ENCODE data around the gene ZSWIM5.
A peak's percentile ranks its signal among the peaks of the same experiment; 100 is the strongest.

The ZSWIM5 gene

DNA sequence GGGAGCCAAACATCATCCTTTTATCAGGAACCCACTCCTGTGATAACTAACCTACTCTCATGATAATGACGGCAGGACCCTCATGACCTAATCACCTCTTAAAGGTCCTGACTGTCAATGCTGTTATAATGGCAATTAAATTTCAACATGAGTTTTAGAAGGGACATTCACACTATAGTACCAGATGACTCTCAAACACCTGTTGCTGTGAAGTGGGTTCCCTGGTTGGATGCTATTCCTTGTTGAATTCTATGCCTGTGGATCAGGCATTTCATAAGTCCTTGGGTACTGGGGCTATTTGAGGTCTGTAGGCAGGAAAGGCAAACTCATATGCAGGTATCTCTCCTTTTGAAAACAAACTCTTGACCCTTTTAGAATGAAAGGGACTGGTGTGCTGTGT lies 7.5 kb upstream of the ZSWIM5 start:
- no peak for DNase-seq (ENCODE audit: extremely low read depth, insufficient read length)
- TF ChIP-seq, protein P1, sequence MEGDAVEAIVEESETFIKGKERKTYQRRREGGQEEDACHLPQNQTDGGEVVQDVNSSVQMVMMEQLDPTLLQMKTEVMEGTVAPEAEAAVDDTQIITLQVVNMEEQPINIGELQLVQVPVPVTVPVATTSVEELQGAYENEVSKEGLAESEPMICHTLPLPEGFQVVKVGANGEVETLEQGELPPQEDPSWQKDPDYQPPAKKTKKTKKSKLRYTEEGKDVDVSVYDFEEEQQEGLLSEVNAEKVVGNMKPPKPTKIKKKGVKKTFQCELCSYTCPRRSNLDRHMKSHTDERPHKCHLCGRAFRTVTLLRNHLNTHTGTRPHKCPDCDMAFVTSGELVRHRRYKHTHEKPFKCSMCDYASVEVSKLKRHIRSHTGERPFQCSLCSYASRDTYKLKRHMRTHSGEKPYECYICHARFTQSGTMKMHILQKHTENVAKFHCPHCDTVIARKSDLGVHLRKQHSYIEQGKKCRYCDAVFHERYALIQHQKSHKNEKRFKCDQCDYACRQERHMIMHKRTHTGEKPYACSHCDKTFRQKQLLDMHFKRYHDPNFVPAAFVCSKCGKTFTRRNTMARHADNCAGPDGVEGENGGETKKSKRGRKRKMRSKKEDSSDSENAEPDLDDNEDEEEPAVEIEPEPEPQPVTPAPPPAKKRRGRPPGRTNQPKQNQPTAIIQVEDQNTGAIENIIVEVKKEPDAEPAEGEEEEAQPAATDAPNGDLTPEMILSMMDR (IDR thresholded peaks at IDR 0.05; ENCODE audit: insufficient read depth, low read length, poor library complexity, severe bottlenecking): no peak

DNA sequence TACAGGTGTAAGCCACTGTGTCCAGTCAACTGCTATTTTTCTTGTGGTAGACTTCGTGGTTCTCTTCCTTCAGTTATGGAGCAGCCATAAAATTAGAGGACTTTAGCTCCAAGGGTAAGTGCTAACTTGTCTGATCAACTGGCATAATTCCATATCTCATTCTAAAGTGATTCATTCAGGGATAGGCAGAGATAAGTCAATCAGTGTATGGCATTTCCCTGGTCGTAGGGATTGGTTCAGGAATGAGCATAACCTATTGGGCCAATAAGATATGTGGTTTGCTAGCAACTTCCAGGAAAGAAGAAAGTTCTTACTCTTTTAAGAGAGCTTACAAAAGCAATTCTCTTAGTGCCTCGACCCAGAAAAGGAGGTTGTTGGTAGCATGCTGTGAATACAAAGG lies 4.7 kb upstream of the ZSWIM5 start:
- TF ChIP-seq, protein P1 (IDR thresholded peaks at IDR 0.05; ENCODE audit: insufficient read depth, low read length, poor library complexity, severe bottlenecking): no peak
- Histone ChIP-seq H3K36me3 (ENCODE audit: control insufficient read depth, insufficient read depth, low read length) (no peaks in the 10 kb centered on the region), H3K27me3 (replicated peaks; ENCODE audit: control insufficient read depth, insufficient read depth, low read length) (no peaks in the 10 kb centered on the region; the same call in 1 of the 2 replicates), H3K4me3 (replicated peaks; ENCODE audit: low read depth, low read length) (no peak overlapping the region)
- no peak for DNase-seq (ENCODE audit: extremely low read depth, insufficient read length)

More for the DNA sequence above, 7.5 kb upstream of the ZSWIM5 start:
- no peaks in the 10 kb centered on the region for H3K36me3 ChIP-seq (ENCODE audit: control insufficient read depth, insufficient read depth, low read length)
- no peak overlapping the region for H3K4me3 ChIP-seq (replicated peaks; ENCODE audit: low read depth, low read length)
- no peaks in the 10 kb centered on the region; the same call in 1 of the 2 replicates for H3K27me3 ChIP-seq (replicated peaks; ENCODE audit: control insufficient read depth, insufficient read depth, low read length)

DNA sequence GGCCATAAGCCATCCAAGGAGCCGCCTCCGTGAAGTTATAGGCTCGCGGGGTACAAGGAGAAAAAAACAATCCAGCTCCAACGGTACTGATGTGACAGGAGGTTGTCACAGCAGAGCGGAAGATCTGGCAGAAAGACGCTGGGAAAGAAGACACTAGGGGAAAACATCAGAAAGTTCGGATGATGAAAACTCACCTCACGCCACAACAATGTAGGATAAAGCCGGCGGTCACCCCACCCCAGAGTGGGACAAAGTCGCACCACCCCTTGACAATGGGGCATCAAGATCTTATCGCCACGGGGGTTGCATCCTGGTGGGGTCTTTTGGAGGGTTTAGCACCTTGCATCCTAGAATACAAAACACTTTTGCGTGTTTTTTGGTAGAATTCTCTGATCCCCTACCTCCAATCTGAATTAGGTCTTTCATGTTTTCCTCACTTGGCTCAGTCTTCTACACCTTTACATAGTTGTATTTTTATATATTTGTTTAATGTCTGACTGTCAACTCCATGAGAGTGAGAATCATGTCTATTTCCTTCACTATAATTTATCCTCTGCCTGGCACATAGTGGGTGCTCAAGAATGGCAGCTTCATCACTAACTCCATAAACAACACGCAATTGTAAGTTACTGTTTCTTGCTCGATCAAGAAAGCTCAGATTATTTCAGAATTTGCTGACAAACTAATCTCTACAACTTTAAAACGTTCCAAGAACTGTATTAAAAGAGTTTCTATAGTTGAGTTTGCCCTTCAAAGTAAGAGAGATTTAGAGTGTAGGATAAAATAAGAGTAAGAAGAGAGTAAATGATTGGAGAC lies 611 bp upstream of the ZSWIM5 start:
- Histone ChIP-seq H3K4me3 (replicated peaks; ENCODE audit: low read depth, low read length) (peak overlapping the region; percentile 58), H3K36me3 (ENCODE audit: control insufficient read depth, insufficient read depth, low read length) (no peaks in the 10 kb centered on the region), H3K27me3 (replicated peaks; ENCODE audit: control insufficient read depth, insufficient read depth, low read length) (no peaks in the 10 kb centered on the region; the same call in 1 of the 2 replicates)
- TF ChIP-seq, protein P1 (IDR thresholded peaks at IDR 0.05; ENCODE audit: insufficient read depth, low read length, poor library complexity, severe bottlenecking): no peak
- no peak for DNase-seq (ENCODE audit: extremely low read depth, insufficient read length)

DNA sequence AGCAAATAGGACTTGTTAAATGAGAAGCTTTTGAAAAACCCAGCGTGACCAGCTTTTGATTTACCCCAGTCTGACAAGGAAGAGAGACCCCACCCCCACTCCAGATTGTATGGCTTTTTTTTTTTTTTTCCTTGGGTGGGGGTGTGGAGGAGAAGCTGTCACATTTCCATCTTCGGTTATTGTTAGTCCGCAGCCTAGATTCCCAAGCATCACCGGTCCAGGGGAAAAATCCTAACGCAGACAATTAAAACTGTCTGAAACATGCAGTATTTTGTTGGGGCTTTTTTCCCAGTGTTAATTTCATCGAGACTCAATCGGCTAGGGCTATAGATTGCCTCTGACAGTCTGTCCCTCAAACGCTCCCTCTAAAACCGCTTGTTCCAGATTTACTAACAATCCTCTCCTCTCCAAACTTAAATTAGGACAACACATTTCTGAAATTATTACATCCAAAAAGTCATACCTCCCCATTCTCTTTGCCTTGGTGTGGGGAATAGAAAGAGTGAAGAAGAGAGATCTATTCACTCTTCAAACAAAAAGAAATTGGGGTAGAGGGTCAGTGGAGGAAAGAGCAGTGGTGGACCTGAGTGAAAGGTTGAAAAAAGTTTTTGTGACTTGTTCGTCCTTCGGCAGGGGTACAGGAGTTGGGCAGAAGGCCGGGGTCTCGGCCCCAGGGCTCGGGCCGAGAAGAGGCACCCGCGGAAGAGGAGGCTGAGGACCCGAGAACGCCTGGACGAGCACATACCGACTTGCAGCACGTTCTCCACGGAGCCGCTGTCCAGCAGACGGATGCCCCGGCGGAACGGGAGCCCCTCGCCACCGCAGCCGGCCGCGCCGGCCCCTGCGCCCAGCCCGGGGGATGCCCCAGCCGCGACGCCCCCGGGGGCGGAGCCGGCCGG lies 1.1 kb downstream of the ZSWIM5 start:
- Histone ChIP-seq H3K27me3 (replicated peaks; ENCODE audit: control insufficient read depth, insufficient read depth, low read length) (no peaks in the 10 kb centered on the region; the same call in none of the 2 replicates), H3K36me3 (ENCODE audit: control insufficient read depth, insufficient read depth, low read length) (no peaks in the 10 kb centered on the region), H3K4me3 (replicated peaks; ENCODE audit: low read depth, low read length) (no peak overlapping the region; the same call in 1 of the 2 replicates)
- DNase-seq (ENCODE audit: extremely low read depth, insufficient read length): peak; percentile 19
- TF ChIP-seq, protein P1 (IDR thresholded peaks at IDR 0.05; ENCODE audit: insufficient read depth, low read length, poor library complexity, severe bottlenecking): no peak

DNA sequence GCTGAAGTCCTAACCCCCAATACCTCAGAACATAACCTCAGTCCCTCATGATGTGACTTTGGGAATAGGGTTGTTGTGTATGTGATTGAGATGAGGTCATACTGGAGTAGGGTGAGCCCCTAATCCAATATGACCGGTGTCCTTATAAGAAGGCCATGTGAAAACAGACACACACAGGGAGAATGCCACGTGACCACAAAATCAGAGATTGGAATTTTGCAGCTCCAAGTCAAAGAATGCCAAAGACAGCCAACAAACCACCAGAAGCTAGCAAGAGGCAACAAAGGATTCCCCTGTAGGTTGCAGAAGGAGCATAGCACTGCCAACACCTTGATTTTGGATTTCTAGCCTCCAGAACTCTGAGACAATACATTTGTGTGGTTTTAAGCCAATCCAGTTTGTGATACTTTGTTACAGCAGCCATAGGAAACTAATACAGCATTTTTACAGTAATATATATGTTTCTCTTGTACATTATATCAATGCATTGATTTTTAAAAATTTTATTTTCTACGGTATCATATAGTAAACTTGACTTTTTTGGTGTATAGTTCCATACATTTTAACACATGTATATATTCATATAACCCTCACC lies 5.4 kb downstream of the ZSWIM5 start:
- Histone ChIP-seq H3K27me3 (replicated peaks; ENCODE audit: control insufficient read depth, insufficient read depth, low read length) (no peaks in the 10 kb centered on the region; the same call in 1 of the 2 replicates), H3K36me3 (ENCODE audit: control insufficient read depth, insufficient read depth, low read length) (no peaks in the 10 kb centered on the region), H3K4me3 (replicated peaks; ENCODE audit: low read depth, low read length) (no peak overlapping the region)
- no peak for DNase-seq (ENCODE audit: extremely low read depth, insufficient read length)
- TF ChIP-seq, protein P1 (IDR thresholded peaks at IDR 0.05; ENCODE audit: insufficient read depth, low read length, poor library complexity, severe bottlenecking): no peak
